Endodermal cell (in vitro differentiated cells): ENCODE data around the gene RNU6-9. TPM values are rescaled to one million over a fixed set of nuclear protein-coding genes. Genes with fewer than 3 reads are reported as not detected.

Experiments
- DNase-seq: peaks from one replicate; pipeline ENCODE4 v3.0.0-alpha.2; 2017
- H3K27ac ChIP-seq: 2 replicates; pipeline ENCODE4 v1.5.1; 2013; ENCODE audit warnings: mild to moderate bottlenecking, low read depth, low read length, moderate library complexity
- H3K27me3 ChIP-seq: 2 replicates; pipeline ENCODE4 v1.6.1; 2013; ENCODE audit warnings: mild to moderate bottlenecking, low read length, moderate library complexity; ENCODE audit not compliant: insufficient read depth, control insufficient read depth, poor library complexity, severe bottlenecking
- H3K36me3 ChIP-seq: 2 replicates; pipeline ENCODE4 v1.7.0; 2013; ENCODE audit warnings: mild to moderate bottlenecking, low read length, moderate library complexity; ENCODE audit not compliant: control insufficient read depth, insufficient read depth
- H3K4me1 ChIP-seq: one replicate; pipeline ENCODE4 v1.7.0; 2013; ENCODE audit warnings: low read length; ENCODE audit not compliant: control insufficient read depth, insufficient read depth
- H3K4me3 ChIP-seq: 2 replicates; pipeline ENCODE4 v1.5.1; 2013; ENCODE audit warnings: mild to moderate bottlenecking, low read length, moderate library complexity
- H3K9ac ChIP-seq: 2 replicates; pipeline ENCODE4 v1.6.1; 2013; ENCODE audit warnings: mild to moderate bottlenecking, low read length, moderate library complexity; ENCODE audit not compliant: poor library complexity, severe bottlenecking; ENCODE audit errors: extremely low read depth
- H3K9me3 ChIP-seq: 2 replicates; pipeline ENCODE4 v1.6.1; 2013; ENCODE audit warnings: mild to moderate bottlenecking, low read length, moderate library complexity; ENCODE audit not compliant: control insufficient read depth
- H3K27ac Mint-ChIP-seq: 2 replicates; pipeline ENCODE4 v1.8.0; 2020; ENCODE audit warnings: mixed read lengths
- H3K27me3 Mint-ChIP-seq: 2 replicates; pipeline ENCODE4 v1.8.0; 2021; ENCODE audit warnings: mild to moderate bottlenecking, mixed read lengths; ENCODE audit not compliant: insufficient read depth
- H3K36me3 Mint-ChIP-seq: 2 replicates; pipeline ENCODE4 v1.8.0; 2020; ENCODE audit warnings: low read depth, mixed read lengths
- H3K4me1 Mint-ChIP-seq: 2 replicates; pipeline ENCODE4 v1.8.0; 2020; ENCODE audit warnings: mixed read lengths
- H3K4me3 Mint-ChIP-seq: 2 replicates; pipeline ENCODE4 v1.8.0; 2020; ENCODE audit warnings: mild to moderate bottlenecking, moderate library complexity, mixed read lengths
- H3K9me3 Mint-ChIP-seq: 2 replicates; pipeline ENCODE4 v1.8.0; 2020; ENCODE audit warnings: mild to moderate bottlenecking, mixed read lengths
- WGBS, 2 experiments: methylation state at CpG; one replicate each; pipeline versions ENCODE4 v1.1.5 to v1.1.7; 2013; ENCODE audit warnings: missing lambda C conversion rate in 2 of 2, mixed read lengths in 1 of 2; ENCODE audit not compliant: insufficient coverage in 1 of 2, insufficient read length in 1 of 2; 5-methylcytosine and 5-hydroxymethylcytosine counted together
- total RNA-seq, 2 donors: library from RNA; stranded (reverse); fragmentation: NEBNext Ultra II Directional in 1 of 2; extraction: Animal tissue kit (Norgen Biotek cat#: 25700) in 1 of 2; gene quantifications; 2 replicates in 1 of 2; 3 replicates in 1 of 2; pipeline ENCODE4 v1.2.1, GENCODE V29; 2021
- TF ChIP-seq, protein P1 (sequence below): fragments of 200-600 bp; sonication (generic); conservative IDR thresholded peaks from 2 replicates; pipeline ENCODE4 v1.5.0; 2021; ENCODE audit warnings: antibody characterized with exemption, mild to moderate bottlenecking

The RNU6-9 gene
- total RNA-seq, 2 donors from 2014 or later = not detected

DNA sequence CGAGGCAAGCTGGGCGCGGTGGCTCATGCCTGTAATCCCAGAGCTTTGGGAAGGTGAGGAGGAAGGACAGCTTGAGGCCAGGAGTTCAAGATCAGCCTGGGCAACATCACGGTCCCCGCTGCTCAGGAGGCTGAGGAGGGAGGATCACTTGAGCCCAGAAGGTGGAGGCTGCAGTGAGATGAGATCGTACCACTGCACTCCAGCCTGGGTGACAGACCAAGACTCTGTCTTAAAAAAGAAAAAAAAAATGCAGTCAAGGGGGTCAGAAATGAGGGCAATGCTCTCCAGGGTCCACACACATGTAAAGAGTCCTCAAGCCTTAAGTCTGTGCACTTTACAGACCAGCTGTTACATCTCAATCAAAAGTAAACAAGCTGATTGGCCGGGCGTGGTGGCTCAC is 11.3 kb downstream of the RNU6-9 start:
- H3K27me3 ChIP-seq = no peaks in the 10 kb centered on the region
- H3K36me3 Mint-ChIP-seq = peaks cover 15% of the 10 kb centered on the region
- WGBS, 2 experiments = 94 to 97% methylated on average over 7 to 8 of the region's 8 CpGs
- peaks cover 12% of the 10 kb centered on the region for H3K36me3 ChIP-seq
- TF ChIP-seq, protein P1, sequence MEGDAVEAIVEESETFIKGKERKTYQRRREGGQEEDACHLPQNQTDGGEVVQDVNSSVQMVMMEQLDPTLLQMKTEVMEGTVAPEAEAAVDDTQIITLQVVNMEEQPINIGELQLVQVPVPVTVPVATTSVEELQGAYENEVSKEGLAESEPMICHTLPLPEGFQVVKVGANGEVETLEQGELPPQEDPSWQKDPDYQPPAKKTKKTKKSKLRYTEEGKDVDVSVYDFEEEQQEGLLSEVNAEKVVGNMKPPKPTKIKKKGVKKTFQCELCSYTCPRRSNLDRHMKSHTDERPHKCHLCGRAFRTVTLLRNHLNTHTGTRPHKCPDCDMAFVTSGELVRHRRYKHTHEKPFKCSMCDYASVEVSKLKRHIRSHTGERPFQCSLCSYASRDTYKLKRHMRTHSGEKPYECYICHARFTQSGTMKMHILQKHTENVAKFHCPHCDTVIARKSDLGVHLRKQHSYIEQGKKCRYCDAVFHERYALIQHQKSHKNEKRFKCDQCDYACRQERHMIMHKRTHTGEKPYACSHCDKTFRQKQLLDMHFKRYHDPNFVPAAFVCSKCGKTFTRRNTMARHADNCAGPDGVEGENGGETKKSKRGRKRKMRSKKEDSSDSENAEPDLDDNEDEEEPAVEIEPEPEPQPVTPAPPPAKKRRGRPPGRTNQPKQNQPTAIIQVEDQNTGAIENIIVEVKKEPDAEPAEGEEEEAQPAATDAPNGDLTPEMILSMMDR = no peak
- H3K27ac Mint-ChIP-seq = no peak overlapping the region
- H3K4me3 ChIP-seq = no peak overlapping the region
- no peaks in the 10 kb centered on the region for H3K9me3 Mint-ChIP-seq
- H3K27ac ChIP-seq = no peak overlapping the region
- H3K9ac ChIP-seq = no peak overlapping the region
- no peaks in the 10 kb centered on the region for H3K27me3 Mint-ChIP-seq
- no peak for DNase-seq
- H3K4me1 Mint-ChIP-seq = peaks cover 7% of the 10 kb centered on the region
- no peak overlapping the region for H3K4me3 Mint-ChIP-seq
- H3K9me3 ChIP-seq = no peaks in the 10 kb centered on the region
- H3K4me1 ChIP-seq = no peaks in the 10 kb centered on the region

DNA sequence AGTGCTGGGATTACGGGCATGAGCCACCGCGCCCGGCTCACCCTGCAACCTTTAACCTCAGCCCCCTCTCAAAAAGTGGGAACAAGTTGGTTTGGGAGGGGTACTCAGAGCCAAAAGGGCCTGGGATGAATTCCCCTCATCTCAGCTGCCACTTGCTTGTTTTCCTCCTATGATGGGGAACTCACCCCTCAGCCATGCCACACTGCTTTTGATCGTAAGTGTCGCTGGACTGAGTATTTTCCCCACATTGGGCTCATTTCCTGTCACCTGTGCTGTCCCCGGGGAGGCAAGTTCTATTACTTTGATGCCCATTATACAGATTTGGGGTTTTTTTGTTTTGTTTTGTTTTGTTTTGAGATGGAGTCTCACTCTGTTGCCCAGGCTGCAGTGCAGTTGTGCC is 13.2 kb downstream of the RNU6-9 start:
- H3K27me3 Mint-ChIP-seq = no peaks in the 10 kb centered on the region
- peaks cover 21% of the 10 kb centered on the region for H3K36me3 Mint-ChIP-seq
- peaks cover 9% of the 10 kb centered on the region for H3K4me1 Mint-ChIP-seq
- Histone ChIP-seq H3K9me3 (no peaks in the 10 kb centered on the region), H3K27me3 (no peaks in the 10 kb centered on the region), H3K4me3 (no peak overlapping the region), H3K36me3 (peaks cover 12% of the 10 kb centered on the region), H3K4me1 (no peaks in the 10 kb centered on the region), H3K9ac (no peak overlapping the region), H3K27ac (no peak overlapping the region)
- H3K9me3 Mint-ChIP-seq = no peaks in the 10 kb centered on the region
- no peak overlapping the region for H3K27ac Mint-ChIP-seq
- WGBS, 2 experiments = 97 to 99% methylated on average over 6 to 7 of the region's 7 CpGs
- DNase-seq = no peak
- H3K4me3 Mint-ChIP-seq = no peak overlapping the region
- TF ChIP-seq, protein P1 = no peak

DNA sequence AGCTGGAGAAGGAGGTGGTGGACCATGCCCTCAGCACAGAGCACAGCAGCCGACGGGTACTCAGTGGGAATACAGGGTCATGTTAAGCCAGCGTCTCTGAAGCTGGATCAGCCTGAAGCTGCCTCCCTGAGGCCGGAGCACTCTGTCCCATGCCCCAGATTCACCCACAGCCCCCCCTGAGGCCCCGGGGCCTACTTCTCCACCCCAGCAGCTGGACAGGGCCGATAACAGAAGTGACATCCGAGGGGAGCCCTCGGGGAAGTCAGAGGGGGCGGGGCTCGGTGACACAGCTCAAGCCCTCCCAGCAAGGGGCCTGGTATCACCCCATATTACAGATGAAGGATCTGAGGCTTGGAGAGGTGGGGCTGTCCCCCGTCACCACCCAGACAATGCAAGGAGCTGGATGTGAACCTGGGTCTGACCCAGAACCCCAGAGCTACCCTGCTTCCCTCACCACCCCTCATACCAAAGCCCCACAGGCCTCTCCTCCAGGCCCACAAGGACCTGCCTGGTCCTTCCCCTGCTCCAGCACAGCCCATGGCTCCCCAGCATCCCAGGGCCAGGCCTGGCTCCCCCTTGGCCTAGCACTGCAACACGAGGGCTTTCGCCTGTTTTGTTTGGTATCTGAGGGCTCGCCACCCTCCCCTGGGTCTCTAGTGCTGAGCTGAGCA is 14.0 kb downstream of the RNU6-9 start:
- no peak overlapping the region for H3K4me3 ChIP-seq
- peak; percentile 44 for DNase-seq
- WGBS, 2 experiments = 93 to 98% methylated on average over 8 to 14 of the region's 14 CpGs
- no peaks in the 10 kb centered on the region for H3K27me3 ChIP-seq
- Mint-ChIP-seq H3K36me3 (peaks cover 18% of the 10 kb centered on the region), H3K4me1 (peaks cover 9% of the 10 kb centered on the region), H3K4me3 (no peak overlapping the region), H3K27ac (no peak overlapping the region), H3K9me3 (no peaks in the 10 kb centered on the region), H3K27me3 (no peaks in the 10 kb centered on the region)
- no peak overlapping the region for H3K9ac ChIP-seq
- H3K4me1 ChIP-seq = no peaks in the 10 kb centered on the region
- TF ChIP-seq, protein P1 = no peak
- H3K9me3 ChIP-seq = no peaks in the 10 kb centered on the region
- peaks cover 7% of the 10 kb centered on the region for H3K36me3 ChIP-seq
- no peak overlapping the region for H3K27ac ChIP-seq
